Measurements from ENCODE around the gene SOAT2. TPM values are rescaled to one million over a fixed set of nuclear protein-coding genes. Genes with fewer than 3 reads are reported as not detected.

SOAT2 gene
- total and polyA plus RNA-seq, 2 of the 4 experiments (the other 2 are of a cell fraction) = 0.18 to 0.39 TPM

GRCh38 chr12:53124352-53124723, 21.1 kb downstream of the SOAT2 start:
- Histone ChIP-seq H2BK15ac (ENCODE audit: low read depth, low read length) (no peak overlapping the region), H3K36me3 (ENCODE audit: control insufficient read depth, insufficient read depth, low read length) (no peaks in the 10 kb centered on the region), H2AK5ac (ENCODE audit: low read depth, low read length) (no peak overlapping the region), H3K4me1 (ENCODE audit: control insufficient read depth, insufficient read depth, low read length) (peaks cover 3% of the 10 kb centered on the region; the same call in 1 of the 2 replicates), H3K4me2 (ENCODE audit: low read depth, low read length) (no peak overlapping the region), H3K27ac (ENCODE audit: insufficient read depth, low read length) (no peak overlapping the region), H3K18ac (ENCODE audit: low read depth, low read length) (no peak overlapping the region), H4K20me1 (ENCODE audit: insufficient read depth, low read length) (no peaks in the 10 kb centered on the region), H3K23ac (ENCODE audit: low read depth, low read length) (no peak overlapping the region), H3K4ac (ENCODE audit: low read depth, low read length) (no peak overlapping the region; the same call in 1 of the 2 replicates), H2AFZ (replicated peaks; ENCODE audit: low read length, poor library complexity) (no peak overlapping the region), H3K4me3 (ENCODE audit: insufficient read depth, low read depth, low read length) (no peak overlapping the region), H3K9me1 (ENCODE audit: insufficient read depth, low read length) (peaks cover 10% of the 10 kb centered on the region), H2AK9ac (replicated peaks; ENCODE audit: low read depth, low read length, poor library complexity) (no peak overlapping the region), H3K14ac (replicated peaks; ENCODE audit: low read depth, low read length) (no peak overlapping the region), H2BK5ac (ENCODE audit: low read depth, low read length, poor library complexity, severe bottlenecking) (no peak overlapping the region), H3K27me3 (ENCODE audit: control insufficient read depth, insufficient read depth, low read length) (peaks cover 2% of the 10 kb centered on the region; the same call in 1 of the 2 replicates), H2BK20ac (ENCODE audit: low read depth, low read length) (no peak overlapping the region), H3K9me3 (ENCODE audit: control insufficient read depth, insufficient read depth, low read length) (no peaks in the 10 kb centered on the region), H4K5ac (ENCODE audit: low read depth, low read length) (no peak overlapping the region), H4K91ac (ENCODE audit: insufficient read depth, low read depth, low read length) (no peak overlapping the region), H3K79me1 (ENCODE audit: low read depth in 1 of 2, low read length in 2 of 2) (no peaks in the 10 kb centered on the region), H3K56ac (ENCODE audit: extremely low read depth, insufficient read depth, low read length) (no peak overlapping the region), H2BK120ac (ENCODE audit: low read depth, low read length) (no peak overlapping the region), H3K9ac (ENCODE audit: low read depth, low read length) (no peak overlapping the region), H4K8ac (ENCODE audit: low read depth in 2 of 2, low read length in 2 of 2) (no peak overlapping the region)
- TF ChIP-seq SMC3 (IDR thresholded peaks at IDR 0.05; ENCODE audit: low read depth, low read length) (no peak), CHD1 (IDR thresholded peaks at IDR 0.05; ENCODE audit: low read depth, low read length) (no peak)
- BruUV-seq (replicated peaks) = no TSS peak
- CTCF ChIA-PET = no interaction called here
- POLR2A ChIA-PET (ENCODE audit: unreplicated experiment) = no interaction called here
- intact Hi-C loops (cut with micrococcal nuclease) (no loop called here), dilution Hi-C loops (cut with HindIII; ENCODE audit: low sequenced_read_pairs, unreplicated experiment) (no loop called here), in situ Hi-C loops (cut with MboI; ENCODE audit: low sequenced_read_pairs) (no loop called here)
- DNase-seq = no peak
- no peak for ATAC-seq (ENCODE audit: low read depth)
